NCI-H345 (cell line): ENCODE measurements around the gene IMMT.
"Not testable (repeated sequence)": the region's sequence is repeated elsewhere in the genome, so short reads cannot be mapped to it uniquely, and the experiment has no call there.

Experiments
- DNase-seq: peaks from one replicate; lab custom pipeline; 2025; lab: John Stamatoyannopoulos, UW

The IMMT gene

GRCh38 chr2:86201671-86202335, 6.5 kb upstream of the IMMT start:
- no peak for DNase-seq

GRCh38 chr2:86200564-86200963, 5.3 kb upstream of the IMMT start:
- not testable (repeated sequence) for DNase-seq

GRCh38 chr2:86199834-86200177, 4.5 kb upstream of the IMMT start:
- no peak for DNase-seq

GRCh38 chr2:86195808-86196387, 636 bp upstream of the IMMT start:
- no peak for DNase-seq

- DNase-seq, result no peak
Observed at GRCh38 chr2:86194751-86195054, 559 bp downstream of the IMMT start.

GRCh38 chr2:86193901-86194567, 1.2 kb downstream of the IMMT start:
- DNase-seq, result no peak

- DNase-seq, result no peak
Observed at GRCh38 chr2:86189782-86190416, 5.4 kb downstream of the IMMT start.

GRCh38 chr2:86186431-86186830, 8.8 kb downstream of the IMMT start:
- no peak for DNase-seq

GRCh38 chr2:86185517-86186212, 9.6 kb downstream of the IMMT start:
- no peak for DNase-seq

GRCh38 chr2:86176597-86176996, 18.7 kb downstream of the IMMT start:
- no peak for DNase-seq

- DNase-seq, result no peak
Observed at GRCh38 chr2:86175828-86176227, 19.4 kb downstream of the IMMT start.

- DNase-seq, result no peak
Observed at GRCh38 chr2:86174445-86174844, 20.8 kb downstream of the IMMT start.

GRCh38 chr2:86172610-86173009, 22.7 kb downstream of the IMMT start:
- DNase-seq, result no peak

- no peak for DNase-seq
Observed at GRCh38 chr2:86171295-86171694, 24.0 kb downstream of the IMMT start.

- DNase-seq, result no peak
Observed at GRCh38 chr2:86170449-86170848, 24.8 kb downstream of the IMMT start.

- no peak for DNase-seq
Observed at GRCh38 chr2:86160156-86160952, 34.9 kb downstream of the IMMT start.

- no peak for DNase-seq
Observed at GRCh38 chr2:86158286-86158685, 37.0 kb downstream of the IMMT start.

- no peak for DNase-seq
Observed at GRCh38 chr2:86157009-86157556, 38.2 kb downstream of the IMMT start.

GRCh38 chr2:86150502-86150901, 44.8 kb downstream of the IMMT start:
- DNase-seq, result no peak

- DNase-seq, result no peak
Observed at GRCh38 chr2:86147793-86148192, 47.5 kb downstream of the IMMT start.

GRCh38 chr2:86143926-86144685, 51.2 kb downstream of the IMMT start:
- DNase-seq, result no peak
